ENCODE results near the gene AKR1C2. TPM values are rescaled to one million over a fixed set of nuclear protein-coding genes. Genes with fewer than 3 reads are reported as not detected.

The AKR1C2 gene
- total RNA-seq, 6 experiments from 2014 or later: 0.52 to 1.5 (median 1.1) TPM

DNA sequence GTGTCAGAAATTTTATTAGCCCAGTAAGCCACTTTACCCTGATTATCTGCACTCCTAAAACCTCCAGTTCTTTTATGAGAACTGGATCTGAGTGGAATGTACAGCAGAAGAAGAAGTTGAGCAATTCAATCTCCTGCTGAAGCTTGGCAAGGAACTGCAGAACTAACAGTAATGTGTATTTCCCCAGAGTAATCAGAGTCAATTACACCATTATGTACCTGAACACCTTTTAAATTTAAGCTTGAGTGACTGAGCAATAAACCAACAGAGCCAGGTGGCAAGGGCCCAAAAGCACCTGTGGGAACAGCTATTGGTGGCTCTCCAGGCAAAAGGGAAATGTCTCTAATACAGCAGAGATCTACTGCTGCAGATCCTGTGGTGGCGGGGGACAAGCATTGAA lies 40.1 kb upstream of the AKR1C2 start:
- H3K4me3 Mint-ChIP-seq: no peak overlapping the region
- no peak for DNase-seq
- no peaks in the 10 kb centered on the region; the same call in 1 of the 2 replicates for H3K27me3 Mint-ChIP-seq (ENCODE audit: insufficient read depth)
- peaks cover 10% of the 10 kb centered on the region; the same call in 1 of the 2 replicates for H3K9me3 Mint-ChIP-seq
- TF ChIP-seq, protein P1, sequence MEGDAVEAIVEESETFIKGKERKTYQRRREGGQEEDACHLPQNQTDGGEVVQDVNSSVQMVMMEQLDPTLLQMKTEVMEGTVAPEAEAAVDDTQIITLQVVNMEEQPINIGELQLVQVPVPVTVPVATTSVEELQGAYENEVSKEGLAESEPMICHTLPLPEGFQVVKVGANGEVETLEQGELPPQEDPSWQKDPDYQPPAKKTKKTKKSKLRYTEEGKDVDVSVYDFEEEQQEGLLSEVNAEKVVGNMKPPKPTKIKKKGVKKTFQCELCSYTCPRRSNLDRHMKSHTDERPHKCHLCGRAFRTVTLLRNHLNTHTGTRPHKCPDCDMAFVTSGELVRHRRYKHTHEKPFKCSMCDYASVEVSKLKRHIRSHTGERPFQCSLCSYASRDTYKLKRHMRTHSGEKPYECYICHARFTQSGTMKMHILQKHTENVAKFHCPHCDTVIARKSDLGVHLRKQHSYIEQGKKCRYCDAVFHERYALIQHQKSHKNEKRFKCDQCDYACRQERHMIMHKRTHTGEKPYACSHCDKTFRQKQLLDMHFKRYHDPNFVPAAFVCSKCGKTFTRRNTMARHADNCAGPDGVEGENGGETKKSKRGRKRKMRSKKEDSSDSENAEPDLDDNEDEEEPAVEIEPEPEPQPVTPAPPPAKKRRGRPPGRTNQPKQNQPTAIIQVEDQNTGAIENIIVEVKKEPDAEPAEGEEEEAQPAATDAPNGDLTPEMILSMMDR (IDR thresholded peaks at IDR 0.05): no peak
- peaks cover 23% of the 10 kb centered on the region for H3K4me1 Mint-ChIP-seq (ENCODE audit: low read depth)
- H3K36me3 Mint-ChIP-seq (ENCODE audit: low read depth): no peaks in the 10 kb centered on the region
- no peak overlapping the region for H3K27ac Mint-ChIP-seq

DNA sequence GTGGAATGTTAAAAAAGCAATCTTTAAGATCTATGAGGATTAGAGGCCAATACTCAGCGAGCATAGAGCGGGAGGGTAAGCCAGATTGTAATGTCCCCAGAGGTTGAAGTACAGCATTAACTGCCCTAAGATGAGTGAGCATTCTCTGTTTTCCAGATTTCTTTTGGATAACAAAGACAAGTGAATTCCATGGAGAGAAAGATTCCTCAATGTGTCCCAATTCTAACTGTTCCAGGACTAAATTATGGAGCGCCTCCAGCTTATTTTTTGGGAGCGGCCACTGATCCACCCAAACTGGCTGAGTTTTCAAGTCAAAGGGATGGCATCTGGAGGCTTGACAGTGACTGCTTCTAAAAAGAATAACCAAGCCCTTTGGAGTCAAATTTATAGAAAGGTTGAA lies 39.3 kb upstream of the AKR1C2 start:
- H3K27me3 Mint-ChIP-seq (ENCODE audit: insufficient read depth): peaks cover under 1% of the 10 kb centered on the region; the same call in 1 of the 2 replicates
- H3K9me3 Mint-ChIP-seq: peaks cover 10% of the 10 kb centered on the region; the same call in 1 of the 2 replicates
- DNase-seq: no peak
- no peaks in the 10 kb centered on the region for H3K36me3 Mint-ChIP-seq (ENCODE audit: low read depth)
- no peak overlapping the region for H3K27ac Mint-ChIP-seq
- peaks cover 15% of the 10 kb centered on the region for H3K4me1 Mint-ChIP-seq (ENCODE audit: low read depth)
- TF ChIP-seq, protein P1 (IDR thresholded peaks at IDR 0.05): no peak
- no peak overlapping the region for H3K4me3 Mint-ChIP-seq

DNA sequence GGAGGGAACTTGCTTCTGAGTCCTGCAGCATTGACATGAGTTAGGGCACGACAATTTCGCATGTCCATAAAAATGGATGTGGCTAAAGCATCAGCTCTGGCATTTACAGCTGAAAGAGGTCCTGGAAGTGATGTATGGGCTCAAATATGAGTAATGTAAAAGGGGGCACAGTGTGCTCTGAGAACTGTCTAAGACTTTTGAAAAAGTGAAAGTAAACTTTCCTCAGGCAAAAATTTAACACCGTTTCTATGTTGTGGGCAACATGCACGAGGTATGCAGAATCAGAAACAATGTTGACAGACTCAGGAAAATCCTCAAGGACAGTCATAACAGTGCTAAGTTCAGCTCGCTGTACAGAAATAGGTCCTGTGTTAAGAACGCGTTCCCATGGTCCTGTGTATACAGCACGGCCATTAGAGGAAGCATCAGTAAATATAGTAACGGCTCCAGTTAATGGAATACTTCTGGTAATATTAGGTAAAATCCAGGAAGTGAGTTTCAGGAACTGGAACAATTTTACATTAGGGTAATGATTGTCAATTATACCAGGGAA lies 37.9 kb upstream of the AKR1C2 start:
- Mint-ChIP-seq H3K4me3 (peak overlapping the region; percentile 76), H3K36me3 (ENCODE audit: low read depth) (no peaks in the 10 kb centered on the region), H3K27me3 (ENCODE audit: insufficient read depth) (peaks cover 4% of the 10 kb centered on the region; the same call in 1 of the 2 replicates), H3K4me1 (ENCODE audit: low read depth) (peaks cover 15% of the 10 kb centered on the region), H3K9me3 (peaks cover 10% of the 10 kb centered on the region; the same call in 1 of the 2 replicates), H3K27ac (peak overlapping the region; percentile 65)
- TF ChIP-seq, protein P1 (IDR thresholded peaks at IDR 0.05): no peak
- no peak for DNase-seq

DNA sequence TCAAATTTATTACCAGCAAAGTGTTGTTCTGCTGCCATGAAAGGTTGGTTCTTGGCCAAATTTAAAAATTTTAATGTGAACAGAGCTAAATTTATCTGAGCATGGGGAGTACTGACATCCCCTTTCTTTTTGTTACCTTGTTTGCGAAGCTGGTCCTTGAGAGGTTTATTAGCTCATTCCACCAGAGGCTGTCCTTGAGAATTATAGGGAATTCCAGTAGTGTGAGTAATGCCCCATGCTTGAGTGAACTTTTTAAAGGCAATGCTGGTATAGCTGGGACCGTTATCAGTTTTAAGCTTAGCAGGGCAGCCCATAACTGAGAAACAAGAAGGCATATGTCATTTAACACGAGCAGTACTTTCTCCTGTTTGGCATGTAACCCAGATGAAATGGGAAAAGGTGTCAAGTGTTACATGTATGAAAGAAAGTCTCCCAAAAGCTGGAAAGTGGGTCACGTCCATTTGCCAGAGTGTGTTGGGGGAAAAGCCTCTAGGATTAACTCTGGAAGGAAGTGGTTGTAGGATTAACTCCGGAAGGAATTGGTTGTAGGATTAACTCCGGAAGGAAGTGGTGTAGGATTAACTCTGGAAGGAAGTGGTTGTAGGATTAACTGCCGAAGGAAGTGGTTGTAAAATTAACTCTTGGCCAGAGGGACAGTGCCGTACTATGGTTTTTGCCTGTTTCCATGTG lies 37.3 kb upstream of the AKR1C2 start:
- Mint-ChIP-seq H3K9me3 (peaks cover 10% of the 10 kb centered on the region; the same call in 1 of the 2 replicates), H3K4me1 (ENCODE audit: low read depth) (peaks cover 15% of the 10 kb centered on the region), H3K4me3 (peak overlapping the region; percentile 76), H3K27me3 (ENCODE audit: insufficient read depth) (peaks cover 4% of the 10 kb centered on the region; the same call in 1 of the 2 replicates), H3K27ac (peak overlapping the region; percentile 65), H3K36me3 (ENCODE audit: low read depth) (no peaks in the 10 kb centered on the region)
- TF ChIP-seq, protein P1 (IDR thresholded peaks at IDR 0.05): no peak
- no peak for DNase-seq

DNA sequence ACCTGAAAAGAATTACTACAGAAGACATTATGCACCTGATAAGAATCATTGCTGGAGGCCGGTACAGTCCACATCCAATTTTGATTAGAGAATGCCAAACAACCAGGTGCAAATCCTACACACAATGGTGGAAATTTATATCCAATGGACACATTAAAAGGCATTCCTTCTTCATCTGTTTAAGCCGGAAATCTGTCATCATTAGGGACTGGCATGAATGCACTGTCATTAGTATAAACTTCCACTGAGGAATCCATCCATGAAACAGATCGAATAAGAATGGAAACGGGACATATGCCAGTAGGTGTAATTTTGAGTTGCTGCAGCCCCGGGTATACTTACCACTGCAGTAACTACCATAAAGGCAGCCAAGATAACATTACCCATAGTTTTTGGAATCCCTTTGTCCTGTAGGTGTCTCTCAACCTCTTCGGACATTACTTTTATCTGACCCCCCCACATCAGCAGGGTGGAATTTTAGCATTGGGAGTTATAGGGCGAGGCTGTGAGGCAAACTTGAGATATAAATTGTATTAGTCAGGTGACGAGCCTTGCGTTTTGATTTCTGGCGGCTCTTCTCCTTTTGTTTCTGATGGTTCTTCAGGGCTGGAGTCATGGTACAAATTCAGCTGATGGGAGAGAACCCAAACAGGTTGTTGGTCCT lies 36.5 kb upstream of the AKR1C2 start:
- Mint-ChIP-seq H3K4me1 (ENCODE audit: low read depth) (peaks cover 15% of the 10 kb centered on the region), H3K27ac (no peak overlapping the region), H3K36me3 (ENCODE audit: low read depth) (no peaks in the 10 kb centered on the region), H3K9me3 (peaks cover 12% of the 10 kb centered on the region), H3K27me3 (ENCODE audit: insufficient read depth) (peaks cover 4% of the 10 kb centered on the region; the same call in 1 of the 2 replicates), H3K4me3 (no peak overlapping the region)
- TF ChIP-seq, protein P1 (IDR thresholded peaks at IDR 0.05): no peak
- no peak for DNase-seq
